Smooth muscle cell of the brain vasculature (primary cell): ENCODE measurements around the gene GORASP1.
"Not testable (repeated sequence)": the region's sequence is repeated elsewhere in the genome, so short reads cannot be mapped to it uniquely, and the experiment has no call there.

Source experiments
- DNase-seq: peaks from one replicate; pipeline ENCODE4 v3.0.0-alpha.2; 2012; ENCODE audit warnings: low read depth, low spot score

The GORASP1 gene

GRCh38 chr3:39065197-39065596 lies 42.2 kb downstream of the GORASP1 start:
- DNase-seq, result no peak

GRCh38 chr3:39064646-39065045 lies 42.8 kb downstream of the GORASP1 start:
- DNase-seq, result no peak

DNA sequence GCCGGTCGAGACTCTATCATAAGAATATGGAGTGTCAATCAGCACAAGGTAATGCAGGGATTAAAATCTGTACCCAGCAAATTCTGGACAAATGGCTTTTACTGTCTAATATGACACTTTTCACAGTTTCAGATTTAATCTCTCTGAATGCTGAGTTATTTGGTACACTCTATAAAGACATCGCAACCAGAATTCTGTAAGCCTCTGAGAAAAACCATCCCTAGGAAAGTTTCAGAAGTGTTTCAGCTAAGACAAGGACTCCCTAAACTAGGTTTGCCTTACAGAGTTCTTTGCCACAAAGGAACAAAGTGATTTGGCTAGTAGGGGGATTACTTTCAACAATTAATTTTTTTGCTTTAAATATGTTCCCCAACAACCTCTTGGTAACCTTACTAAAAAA lies 44.3 kb downstream of the GORASP1 start:
- DNase-seq, result no peak

- DNase-seq, result no peak
These were observed 45.2 kb downstream of the GORASP1 start for GRCh38 chr3:39062180-39062579.

- DNase-seq, result not testable (repeated sequence)
These were observed 46.2 kb downstream of the GORASP1 start for GRCh38 chr3:39061228-39061627.

DNA sequence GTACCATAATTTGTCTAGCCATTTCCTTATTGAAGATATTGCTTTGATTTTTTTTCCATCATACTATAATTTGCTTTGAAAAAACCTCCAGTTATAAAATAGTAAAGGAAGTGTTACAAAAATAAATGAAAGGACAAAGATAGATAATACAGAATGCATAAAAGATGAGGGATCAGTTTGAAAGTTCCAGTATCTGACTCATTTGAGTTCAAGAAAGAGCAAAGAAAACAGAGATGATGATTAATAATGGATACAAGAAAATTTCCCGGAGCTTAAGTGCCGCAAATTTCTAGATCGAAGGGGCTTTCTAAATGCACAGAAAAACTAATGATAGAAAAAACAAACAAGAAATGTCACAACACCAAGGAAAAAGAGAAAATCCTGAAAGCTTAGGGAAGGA lies 51.3 kb downstream of the GORASP1 start:
- DNase-seq, result no peak

DNA sequence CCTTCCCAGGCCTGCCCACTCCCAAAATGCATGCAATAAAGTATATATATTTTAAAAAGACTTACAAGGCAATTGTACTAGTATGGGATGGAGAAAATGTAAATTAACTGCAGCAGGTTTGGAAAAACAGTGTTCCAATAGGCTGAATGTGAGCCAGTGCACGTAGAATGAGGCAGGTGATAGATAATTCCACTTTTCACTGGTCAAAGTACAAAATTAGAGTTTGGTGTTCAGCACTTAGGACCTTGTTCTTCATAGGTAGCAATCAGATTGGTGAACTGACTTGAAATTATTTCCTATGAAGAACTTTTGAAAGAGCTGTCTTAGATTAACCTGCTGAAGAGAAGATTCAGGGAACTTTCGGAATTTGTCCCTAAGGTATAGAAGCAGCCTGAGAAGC lies 53.7 kb downstream of the GORASP1 start:
- no peak for DNase-seq

- DNase-seq, result no peak
These were observed 54.8 kb downstream of the GORASP1 start for GRCh38 chr3:39052583-39052982.

GRCh38 chr3:39051649-39052561 lies 55.5 kb downstream of the GORASP1 start, which contains the start of the genes SCN11A and WDR48:
Gene SCN11A (minus strand): TSS chr3:39051944. CDS start chr3:38950362, 101,582 bp downstream.
Gene WDR48 (plus strand): TSS chr3:39052016. CDS start chr3:39052026, 10 bp downstream.
- peak; percentile 80 for DNase-seq

DNA sequence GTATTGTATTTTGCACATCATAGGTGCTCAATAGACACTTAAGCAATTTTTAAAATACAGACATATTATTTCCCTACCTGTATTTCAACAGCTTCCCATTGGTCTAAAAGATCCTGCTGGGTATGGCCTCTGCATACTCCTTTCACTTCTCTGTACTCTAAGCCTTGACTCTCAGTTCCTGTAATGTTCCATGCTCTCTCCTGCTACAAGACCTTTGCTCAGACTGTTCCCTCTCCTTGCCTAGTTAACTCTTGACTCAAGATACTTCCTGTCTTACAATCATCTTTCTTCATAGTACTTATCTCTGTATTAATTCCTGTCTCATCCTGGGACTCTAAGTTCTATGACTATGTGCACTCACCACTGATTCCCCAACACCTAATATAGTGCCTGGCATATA lies 57.4 kb downstream of the GORASP1 start:
- no peak for DNase-seq
